Vagina (tissue), 2 donors: Measurements from ENCODE around the gene BLOC1S5.

Experiments used
- CTCF ChIP-seq, 3 experiments: fragments of 450-650 bp in 2 of 3; fragments of 200-600 bp in 1 of 3; sonication (generic) in 1 of 3; IDR thresholded peaks; one replicate each; pipeline ENCODE4 v1.5.1; 2017 to 2019; ENCODE audit warnings: antibody characterized with exemption in 3 of 3, mild to moderate bottlenecking in 2 of 3, moderate library complexity in 2 of 3
- POLR2A ChIP-seq, 2 donors: fragments of 450-650 bp; IDR thresholded peaks; one replicate each; pipeline ENCODE4 v1.6.1; 2017; ENCODE audit warnings: antibody characterized with exemption in 2 of 2, mild to moderate bottlenecking in 2 of 2, moderate library complexity in 2 of 2

DNA sequence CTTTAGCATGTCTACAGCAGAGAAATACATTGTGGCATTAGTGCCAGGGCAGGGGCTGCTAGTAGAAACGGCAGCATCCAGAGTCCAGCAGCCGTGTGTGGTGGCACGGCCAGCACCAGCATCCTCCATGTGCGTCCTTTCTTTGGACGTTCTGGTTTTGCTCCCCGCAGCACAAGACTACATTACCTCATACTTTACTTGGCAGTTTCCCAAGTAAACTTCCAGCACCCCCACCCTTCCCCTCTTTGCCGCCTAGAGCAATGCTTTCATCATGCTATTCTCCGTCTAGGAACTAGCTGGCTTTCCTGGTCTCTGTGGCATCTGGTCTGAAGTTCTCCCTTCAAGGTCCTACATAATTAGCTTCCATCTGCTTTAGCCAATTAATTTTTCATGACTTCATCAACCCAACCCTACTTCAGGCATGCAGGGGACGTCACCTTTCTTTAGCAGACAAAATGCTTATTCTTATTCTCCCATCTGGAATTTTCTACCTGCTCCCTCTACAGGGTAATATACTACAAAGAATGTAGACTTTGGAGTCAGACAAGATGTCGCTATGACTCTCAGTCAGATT lies 67.6 kb downstream of the BLOC1S5 start:
- TF ChIP-seq CTCF (IDR thresholded peaks at IDR 0.05) (no peak), POLR2A (IDR thresholded peaks at IDR 0.05) (no peak)
